Endothelial cell of umbilical vein (primary cell): ENCODE measurements around the gene SAP25. TPM values are rescaled to one million over a fixed set of nuclear protein-coding genes. Genes with fewer than 3 reads are reported as not detected.

Experiments
- BruUV-seq: library from RNA; stranded (reverse); fragments of 400-500 nt; replicated peaks from 2 replicates; lab custom pipeline; 2021; lab: Mats Ljungman, UMichigan
- CTCF ChIA-PET: fragments of 300-600, 350-600 bp; sonication (Branson Sonifier 250); formaldehyde crosslinking; loops from one replicate; lab custom pipeline; 2021; ENCODE audit warnings: antibody characterized with exemption, inconsistent platforms; lab: Charles Lee
- POLR2A ChIA-PET: fragments of 300-600, 350-600 bp; sonication (Branson Sonifier 250); formaldehyde crosslinking; loops from one replicate; lab custom pipeline; 2021; ENCODE audit warnings: antibody characterized with exemption, inconsistent platforms; lab: Charles Lee
- DNase-seq: peaks from one replicate; pipeline ENCODE4 v3.0.0-alpha.2; 2011; ENCODE audit warnings: low read depth, low spot score
- FAIRE-seq: peaks from 2 replicates; lab custom pipeline; 2011; peaks lifted over from hg19 to GRCh38; lab: Jason Lieb, UNC
- H2AFZ ChIP-seq: 2 replicates; pipeline ENCODE4 v1.6.0; 2012; ENCODE audit warnings: low read depth, low read length, control low read depth, inconsistent platforms
- H3K27ac ChIP-seq: 2 replicates; pipeline ENCODE4 v1.5.1; 2011; ENCODE audit warnings: low read depth, mild to moderate bottlenecking, control low read depth, low read length, moderate library complexity; ENCODE audit not compliant: insufficient read depth
- H3K27me3 ChIP-seq, 2 experiments: 2 replicates each; pipeline versions ENCODE4 v1.6.0 to v1.6.1; 2011; ENCODE audit warnings: low read length in 2 of 2, mixed read lengths in 1 of 2; ENCODE audit not compliant: control insufficient read depth in 2 of 2, insufficient read depth in 2 of 2
- H3K36me3 ChIP-seq, 2 experiments: 2 replicates in 1 of 2; 3 replicates in 1 of 2; pipeline ENCODE4 v1.5.1; 2011; ENCODE audit warnings: low read length in 2 of 2, mild to moderate bottlenecking in 1 of 2, moderate library complexity in 1 of 2; ENCODE audit not compliant: control insufficient read depth in 2 of 2, insufficient read depth in 2 of 2; ENCODE audit errors: extremely low read depth in 1 of 2
- H3K4me1 ChIP-seq: 3 replicates; pipeline ENCODE4 v1.5.1; 2011; ENCODE audit warnings: mild to moderate bottlenecking, low read length; ENCODE audit not compliant: control insufficient read depth, insufficient read depth; ENCODE audit errors: extremely low read depth
- H3K4me2 ChIP-seq: 2 replicates; pipeline ENCODE4 v1.6.1; 2011; ENCODE audit warnings: low read length, control low read depth, mixed read lengths; ENCODE audit not compliant: insufficient read depth
- H3K4me3 ChIP-seq, 3 experiments: fragments of 200-600 bp in 1 of 3; sonication (generic), shearing (Covaris generic) in 1 of 3; replicated peaks in 1 of 3; 2 replicates each; pipeline ENCODE4 v1.5.1; 2011 to 2016; ENCODE audit warnings: control low read depth in 3 of 3, low read length in 3 of 3, mild to moderate bottlenecking in 2 of 3, inconsistent platforms in 1 of 3, low read depth in 1 of 3, moderate library complexity in 1 of 3; ENCODE audit not compliant: insufficient read depth in 1 of 3
- H3K79me2 ChIP-seq: 2 replicates; pipeline ENCODE4 v1.6.0; 2012; ENCODE audit warnings: low read length, inconsistent platforms; ENCODE audit not compliant: control insufficient read depth, insufficient read depth
- H3K9ac ChIP-seq: replicated peaks from 2 replicates; pipeline ENCODE3; 2011; ENCODE audit warnings: low read length, control low read depth; ENCODE audit not compliant: insufficient read depth; ENCODE audit errors: extremely low read depth
- H3K9me1 ChIP-seq: replicated peaks from 3 replicates; pipeline ENCODE4 v1.6.0; 2011; ENCODE audit warnings: mild to moderate bottlenecking, low read length; ENCODE audit not compliant: control insufficient read depth, insufficient read depth; ENCODE audit errors: extremely low read depth
- H3K9me3 ChIP-seq: replicated peaks from 2 replicates; pipeline ENCODE4 v1.5.1; 2012; ENCODE audit warnings: low read length, inconsistent platforms; ENCODE audit not compliant: control insufficient read depth, insufficient read depth
- H4K20me1 ChIP-seq: replicated peaks from 2 replicates; pipeline ENCODE3; 2011; ENCODE audit warnings: mild to moderate bottlenecking, low read length; ENCODE audit not compliant: control insufficient read depth, insufficient read depth; ENCODE audit errors: extremely low read depth
- FOS ChIP-seq: IDR thresholded peaks from 2 replicates; pipeline ENCODE4 v1.6.1; 2011; ENCODE audit warnings: mild to moderate bottlenecking, low read length, moderate library complexity, borderline replicate concordance; ENCODE audit not compliant: insufficient read depth
- MYC ChIP-seq: IDR thresholded peaks from one replicate; pipeline ENCODE4 v1.6.1; 2011; ENCODE audit warnings: mild to moderate bottlenecking, low read depth, low read length
- POLR2A ChIP-seq: IDR thresholded peaks from 2 replicates; pipeline ENCODE4 v1.6.1; 2012; ENCODE audit warnings: low read depth, mild to moderate bottlenecking, control low read depth, low read length
- dilution Hi-C: fragments of 300-500 bp; cut with MboI; formaldehyde crosslinking; loops from one replicate; pipeline ENCODE4 v1.15.0; 2019; ENCODE audit warnings: low sequenced_read_pairs; ENCODE audit not compliant: extremely low pct_ligation_motif_present
- intact Hi-C: fragments of 100-400 bp; cut with micrococcal nuclease; formaldehyde crosslinking; loops from one replicate; pipeline ENCODE4 v1.10.0; 2022
- polyA plus RNA-seq, 4 experiments: library from polyadenylated mRNA; depleted of rRNA in 3 of 4; stranded (reverse) in 3 of 4; unstranded in 1 of 4; fragments of >200 nt; gene quantifications; 2 replicates each; pipeline versions ENCODE4 v1.2.1 to v1.2.3, GENCODE V29; 2011 to 2012; ENCODE audit warnings: missing spikeins in 1 of 4
- total RNA-seq: library from RNA; stranded (reverse); gene quantifications from 2 replicates; pipeline ENCODE4 v1.2.3, GENCODE V29; 2021

The SAP25 gene
- total and polyA plus RNA-seq, 2 donors (not counting 3 experiments of a cell fraction or from before 2014, with no cell fraction given) = 3.2 TPM

DNA sequence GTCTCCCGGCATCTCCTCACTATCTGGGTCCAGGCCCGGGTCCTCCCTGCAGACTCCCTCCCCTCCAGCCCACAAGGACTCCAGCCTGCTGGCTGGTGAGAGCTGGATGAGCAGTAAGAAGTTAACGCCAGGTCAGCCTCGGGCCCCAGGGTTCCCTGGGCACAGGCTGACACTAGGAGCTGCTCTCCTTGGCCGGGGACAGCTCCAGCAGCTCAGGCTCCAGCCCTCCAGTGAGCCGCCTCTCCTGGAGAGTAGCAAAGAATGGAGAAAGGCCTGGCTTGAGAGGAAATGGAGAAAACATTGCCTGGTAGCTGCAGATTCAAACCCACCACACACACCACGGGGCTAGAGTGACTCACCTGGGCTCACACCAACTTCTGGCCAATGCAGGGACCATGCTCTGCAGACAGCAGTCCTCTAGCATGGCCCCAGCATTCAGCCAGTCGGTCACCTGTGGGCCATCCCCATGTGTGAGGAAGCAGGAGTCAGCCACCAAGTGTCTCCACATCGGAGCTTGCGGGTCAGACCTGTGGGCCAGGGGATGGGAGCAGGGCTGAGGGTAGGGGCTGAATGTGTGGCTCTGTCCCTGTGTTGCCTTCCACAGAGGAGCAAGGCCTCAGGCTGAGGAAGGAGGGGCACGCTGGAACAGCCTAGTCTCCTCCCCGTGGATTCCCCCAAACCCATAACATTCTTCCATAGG is 6.5 kb downstream of the SAP25 start:
- no peak for TF ChIP-seq MYC
- TF ChIP-seq FOS = no peak
- dilution Hi-C loops = no loop called here

GRCh38 chr7:100566018-100566531 is 7.6 kb downstream of the SAP25 start:
- Histone ChIP-seq H3K36me3 (peaks cover 0 to 21% of the 10 kb centered on the region in 2 experiments), H3K4me3 (no peak overlapping the region), H3K9me1 (no peaks in the 10 kb centered on the region), H2AFZ (no peak overlapping the region), H3K9me3 (no peaks in the 10 kb centered on the region), H4K20me1 (no peaks in the 10 kb centered on the region), H3K27ac (no peak overlapping the region), H3K4me2 (no peak overlapping the region), H3K79me2 (no peaks in the 10 kb centered on the region), H3K27me3 (no peaks in the 10 kb centered on the region), H3K9ac (no peak overlapping the region), H3K4me1 (peaks cover 11% of the 10 kb centered on the region)
- FAIRE-seq (no peak), DNase-seq (no peak)
- POLR2A ChIA-PET = no interaction called here
- dilution Hi-C loops (no loop called here), intact Hi-C loops (no loop called here)
- CTCF ChIA-PET = interaction anchor here (0.7 to 3.2 kb wide), 9 partner anchors 11 to 160 kb away, joined by 3 to 34 read pairs (median 5); no protein-coding TSS in a partner anchor
- TF ChIP-seq MYC (no peak), POLR2A (peak; percentile 17)
- BruUV-seq = no TSS peak

More for the DNA sequence above, 6.5 kb downstream of the SAP25 start:
- no peak for DNase-seq
- Histone ChIP-seq H4K20me1 (no peaks in the 10 kb centered on the region), H3K4me1 (peaks cover 11% of the 10 kb centered on the region), H3K79me2 (no peaks in the 10 kb centered on the region), H3K4me3 (no peak overlapping the region), H2AFZ (no peak overlapping the region), H3K27ac (no peak overlapping the region), H3K27me3 (no peaks in the 10 kb centered on the region), H3K9me3 (no peaks in the 10 kb centered on the region), H3K9ac (no peak overlapping the region), H3K36me3 (peaks cover 0 to 14% of the 10 kb centered on the region in 2 experiments), H3K9me1 (no peaks in the 10 kb centered on the region), H3K4me2 (no peak overlapping the region)
- no peak for FAIRE-seq
- ChIA-PET POLR2A (interaction anchor here (0.6 kb wide), 1 partner anchor 35 kb away, joined by 3 read pairs; no protein-coding TSS in a partner anchor), CTCF (interaction anchor here (0.6 to 2.3 kb wide), 5 partner anchors 18 to 158 kb away, joined by 3 to 13 read pairs (median 5); partner anchors contain the start of genes FBXO24 and LRCH4)
- no TSS peak for BruUV-seq
- intact Hi-C loops = no loop called here
